ENCODE measurements around the gene IGSF21.

IGSF21 gene

GRCh38 chr1:18294437-18295176, 187.0 kb downstream of the IGSF21 start:
- no peak for DNase-seq (ENCODE audit: low read depth in 2 of 2)

- DNase-seq (ENCODE audit: low read depth in 2 of 2): no peak
Measured at GRCh38 chr1:18297896-18298648, 190.5 kb downstream of the IGSF21 start.

- DNase-seq (ENCODE audit: low read depth in 2 of 2): peak in 1 of 2 donors; percentile 4
Measured at GRCh38 chr1:18299441-18300338, 192.1 kb downstream of the IGSF21 start.

DNA sequence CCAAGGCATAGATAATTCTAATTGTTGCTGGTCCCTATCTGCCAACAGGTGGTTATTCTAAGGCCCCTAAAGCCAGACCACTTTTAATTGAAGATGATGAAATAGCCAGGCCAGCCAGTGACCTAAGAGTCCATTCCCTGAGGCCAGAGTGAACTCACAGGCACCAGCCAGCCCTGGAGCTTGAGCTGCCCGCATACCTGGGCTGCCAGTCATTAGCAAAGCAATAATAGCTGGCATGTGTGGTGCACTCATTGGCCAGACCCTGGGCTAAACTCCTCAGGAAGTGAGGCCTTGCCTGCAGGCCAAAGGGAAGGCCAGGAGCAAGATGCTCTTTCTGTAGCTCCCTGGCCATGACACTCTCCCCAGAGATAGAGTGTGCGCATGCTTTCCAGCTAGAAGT, 192.8 kb downstream of the IGSF21 start:
- no peak for DNase-seq (ENCODE audit: low read depth in 2 of 2)

GRCh38 chr1:18302788-18303413, 195.3 kb downstream of the IGSF21 start:
- no peak for DNase-seq (ENCODE audit: low read depth in 2 of 2)

- DNase-seq (ENCODE audit: low read depth in 2 of 2): no peak
Measured at GRCh38 chr1:18304151-18304869, 196.7 kb downstream of the IGSF21 start.

DNA sequence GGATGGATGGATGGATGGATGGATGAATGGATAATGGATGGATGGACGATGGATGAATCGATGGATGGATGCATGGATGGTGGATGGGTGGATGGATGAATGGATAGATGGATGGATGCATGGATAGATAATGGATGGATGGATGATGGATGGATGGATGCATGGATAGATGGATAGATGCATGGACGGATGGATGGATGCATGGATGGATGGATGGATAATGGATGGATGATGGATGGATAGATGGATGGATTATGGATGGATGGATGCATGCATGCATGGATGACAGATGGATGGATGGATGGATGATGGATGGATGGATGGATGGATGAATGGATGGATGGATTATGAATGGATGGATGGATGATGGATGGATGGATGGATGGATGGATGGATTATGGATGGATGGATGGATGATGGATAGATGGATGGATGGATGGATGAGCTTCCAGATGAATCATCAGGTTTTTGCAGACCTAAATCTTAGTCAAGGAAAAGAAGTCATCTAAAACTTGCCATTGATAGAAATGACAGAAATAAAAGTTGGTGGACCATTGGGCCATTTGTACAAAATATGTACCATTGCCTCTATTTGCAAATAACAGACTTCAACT, 197.7 kb downstream of the IGSF21 start:
- DNase-seq (ENCODE audit: low read depth in 2 of 2): no peak

DNA sequence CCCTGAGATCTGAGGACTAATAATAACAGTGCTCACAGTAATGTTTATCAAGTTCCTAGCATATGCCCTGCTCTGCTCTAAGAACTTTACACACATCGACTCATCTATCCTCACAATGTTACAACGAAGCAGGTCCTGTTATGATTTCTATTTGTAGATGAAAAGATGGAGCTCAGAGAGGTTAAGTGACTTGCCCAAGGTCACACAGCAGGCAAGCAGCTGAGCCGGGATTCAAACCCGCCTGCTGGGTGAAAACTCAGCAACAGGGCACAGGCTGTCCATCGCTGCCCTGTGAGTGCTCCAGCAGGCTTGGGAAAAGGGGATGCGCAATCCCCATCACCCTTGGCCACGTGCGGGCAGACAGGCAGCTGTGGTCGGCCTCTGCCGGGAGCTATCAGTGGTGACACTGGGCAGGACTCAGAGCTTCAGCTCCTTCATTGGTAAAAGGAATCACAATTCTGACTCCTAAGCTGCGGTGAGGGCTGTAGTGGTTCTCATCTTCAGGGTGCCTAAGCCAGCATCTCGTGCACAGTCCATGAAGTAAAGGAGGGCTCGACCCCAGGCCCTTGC, 199.8 kb downstream of the IGSF21 start:
- no peak for DNase-seq (ENCODE audit: low read depth in 2 of 2)

GRCh38 chr1:18309552-18310155, 202.1 kb downstream of the IGSF21 start:
- no peak for DNase-seq (ENCODE audit: low read depth in 2 of 2)

- DNase-seq (ENCODE audit: low read depth in 2 of 2): no peak
Measured at GRCh38 chr1:18312961-18313360, 205.4 kb downstream of the IGSF21 start.

- no peak for DNase-seq (ENCODE audit: low read depth in 2 of 2)
Measured at GRCh38 chr1:18313523-18313922, 205.9 kb downstream of the IGSF21 start.

- DNase-seq (ENCODE audit: low read depth in 2 of 2): no peak
Measured at GRCh38 chr1:18314399-18314798, 206.8 kb downstream of the IGSF21 start.

- DNase-seq (ENCODE audit: low read depth in 2 of 2): no peak
Measured at GRCh38 chr1:18315449-18315848, 207.9 kb downstream of the IGSF21 start.

DNA sequence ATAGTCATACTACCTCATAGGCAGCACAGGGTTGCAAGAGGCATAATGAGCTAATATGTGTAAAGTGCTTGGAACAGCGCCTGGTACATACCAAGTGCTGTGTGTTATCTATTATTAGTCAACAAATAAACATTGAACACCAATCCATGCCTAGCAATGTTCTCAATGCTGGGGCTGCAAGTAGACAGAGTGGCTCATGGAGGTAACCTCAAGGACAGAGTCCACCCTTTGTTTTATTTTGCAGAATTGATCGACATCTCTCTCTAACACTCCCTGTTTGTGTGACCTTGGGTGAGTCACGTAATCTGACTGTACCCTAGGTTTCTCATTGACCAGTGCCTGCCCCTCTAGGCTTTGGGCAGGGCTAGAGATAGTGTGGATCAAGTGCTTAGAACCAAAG, 209.2 kb downstream of the IGSF21 start:
- DNase-seq (ENCODE audit: low read depth in 2 of 2): no peak

- no peak for DNase-seq (ENCODE audit: low read depth in 2 of 2)
Measured at GRCh38 chr1:18319099-18319498, 211.5 kb downstream of the IGSF21 start.

DNA sequence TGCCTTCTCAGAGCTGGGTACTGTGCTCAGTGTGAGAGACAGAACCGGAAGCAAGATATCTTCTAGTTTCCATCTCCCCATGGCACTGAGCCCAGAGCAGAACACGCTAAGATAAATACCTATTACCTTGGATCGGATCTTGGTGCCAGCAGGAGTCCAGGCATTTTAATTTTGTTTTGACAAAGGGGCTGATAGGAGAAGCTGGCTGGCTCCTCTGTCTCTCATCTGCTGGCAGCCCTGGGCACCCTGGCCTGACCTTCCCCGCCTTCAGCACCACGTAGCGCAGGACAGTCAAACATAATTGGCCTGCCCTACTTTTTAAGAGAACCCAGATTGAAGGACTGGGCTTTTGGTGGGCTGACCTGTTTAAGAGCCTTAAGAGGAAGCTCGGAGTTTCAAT, 212.5 kb downstream of the IGSF21 start:
- no peak for DNase-seq (ENCODE audit: low read depth in 2 of 2)

DNA sequence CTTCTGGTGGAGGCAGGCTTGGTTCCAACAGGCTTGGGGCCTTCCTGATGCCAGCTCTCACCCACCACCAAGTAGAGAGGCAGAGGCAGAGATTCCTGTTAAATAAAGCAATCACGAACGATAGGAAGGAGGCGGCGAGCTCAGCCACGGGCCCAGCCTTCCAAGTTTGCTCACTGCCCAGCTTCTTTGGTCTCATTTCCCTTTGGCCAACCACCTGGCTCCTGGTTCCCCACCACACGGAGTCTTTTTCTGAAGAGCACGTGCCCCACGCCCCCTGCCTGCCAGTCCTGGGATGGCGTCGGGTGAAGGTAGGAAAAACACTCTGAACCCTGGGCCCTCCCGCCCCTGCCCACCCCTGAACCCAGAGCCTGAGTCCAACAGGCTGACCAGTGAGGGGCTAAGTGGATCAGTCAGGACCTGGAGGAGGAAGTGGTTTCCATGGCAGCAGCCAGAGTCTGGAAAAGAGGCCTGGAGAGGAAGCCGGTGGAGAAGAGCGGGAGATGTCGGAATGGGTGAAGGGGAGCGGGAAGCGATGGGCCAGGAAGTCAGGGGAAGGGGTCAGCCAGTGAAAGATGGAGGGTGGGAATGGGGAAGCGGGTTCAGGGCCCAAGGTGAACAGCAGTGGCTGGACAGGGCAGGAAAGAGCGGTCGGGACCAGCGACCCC, 214.9 kb downstream of the IGSF21 start:
- no peak for DNase-seq (ENCODE audit: low read depth in 2 of 2)

- DNase-seq (ENCODE audit: low read depth in 2 of 2): no peak
Measured at GRCh38 chr1:18323259-18323658, 215.7 kb downstream of the IGSF21 start.

DNA sequence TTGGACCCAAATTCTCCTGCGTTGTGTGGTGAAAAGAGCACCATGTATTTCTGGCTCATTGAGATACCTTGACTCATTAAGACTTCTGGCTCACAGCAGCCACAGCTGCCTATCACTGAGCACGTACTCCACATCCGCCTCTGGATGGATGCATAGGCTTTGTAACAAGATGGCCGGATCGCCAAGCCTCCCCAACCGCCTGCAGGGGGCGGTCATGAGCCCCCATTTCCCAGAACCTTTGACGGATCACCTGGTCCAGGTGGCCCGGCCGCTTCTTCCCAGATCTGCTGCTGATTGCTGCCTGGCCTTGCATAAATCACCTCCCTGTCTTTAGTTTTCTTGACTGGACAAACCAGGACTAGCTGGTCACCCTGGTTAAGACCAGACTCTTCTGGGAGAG, 216.6 kb downstream of the IGSF21 start:
- no peak for DNase-seq (ENCODE audit: low read depth in 2 of 2)

All from activated CD4-positive, alpha-beta T cell treated with anti-CD3 and anti-CD28 coated beads for 24 hours (primary cell).